ENCODE results near the gene TLR8. TPM values are rescaled to one million over a fixed set of nuclear protein-coding genes. Genes with fewer than 3 reads are reported as not detected.

The TLR8 gene
- not detected for total RNA-seq

GRCh38 chrX:12906046-12906761, at the start of gene TLR8:
TLR8 (plus strand) TSS chrX:12906620; CDS start chrX:12906707, 87 bp downstream.

GRCh38 chrX:12866451-12867377, 39.7 kb upstream of the TLR8 start, which contains the start of gene TLR7:
TLR7 (plus strand) TSS chrX:12867072; CDS start chrX:12867579, 507 bp downstream.

Other genes with a start within 250 kb of the TLR8 start
- gene PRPS2, start 115.2 kb upstream of the TLR8 start, total RNA-seq: 10 to 100 TPM; 50.9 to 70.3 TPM
- not detected for gene TLR7, start 39.5 kb upstream of the TLR8 start, total RNA-seq
- gene TMSB4X, start 68.5 kb downstream of the TLR8 start, total RNA-seq: 100 to 1,000 TPM; 106 to 277 TPM
- gene FAM9C, start 138.0 kb downstream of the TLR8 start, total RNA-seq: not detected

Data from melanocyte of skin (primary cell).